Epithelial cell of proximal tubule (primary cell): ENCODE data around the gene MTCH2. TPM values are rescaled to one million over a fixed set of nuclear protein-coding genes. Genes with fewer than 3 reads are reported as not detected.
A peak's percentile ranks its signal among the peaks of the same experiment; 100 is the strongest.

ENCODE experiments used
- DNase-seq: peaks from one replicate; pipeline ENCODE4 v3.0.0-alpha.2; 2011; ENCODE audit warnings: low read depth
- H3K4me3 ChIP-seq: 2 replicates; pipeline ENCODE4 v1.5.1; 2011; ENCODE audit warnings: low read depth, mild to moderate bottlenecking, low read length
- CTCF ChIP-seq: conservative IDR thresholded peaks from 2 replicates; pipeline ENCODE4 v1.5.1; 2012; ENCODE audit warnings: low read depth, mild to moderate bottlenecking, low read length
- total RNA-seq: library from RNA; depleted of rRNA; stranded (reverse); fragments of >200 nt; gene quantifications from 2 replicates; pipeline ENCODE4 v1.2.3, GENCODE V29; 2015

Gene MTCH2
- total RNA-seq, 1 donor from 2014 or later, result 160 TPM

- no peak overlapping the region for H3K4me3 ChIP-seq
- no peak for TF ChIP-seq CTCF
- DNase-seq, result no peak
These were observed 10.9 kb downstream of the MTCH2 start for GRCh38 chr11:47631473-47631872.

GRCh38 chr11:47628026-47628425 is 14.3 kb downstream of the MTCH2 start:
- TF ChIP-seq CTCF, result no peak
- H3K4me3 ChIP-seq, result no peak overlapping the region
- no peak for DNase-seq

- DNase-seq, result no peak
- no peak for TF ChIP-seq CTCF
These were observed 16.1 kb downstream of the MTCH2 start for GRCh38 chr11:47626234-47626633.

GRCh38 chr11:47620836-47621378 is 21.5 kb downstream of the MTCH2 start:
- TF ChIP-seq CTCF, result no peak
- DNase-seq, result no peak
- no peak overlapping the region for H3K4me3 ChIP-seq

More at GRCh38 chr11:47626234-47626633, 16.1 kb downstream of the MTCH2 start:
- H3K4me3 ChIP-seq, result no peak overlapping the region

- no peak for TF ChIP-seq CTCF
- DNase-seq, result no peak
- H3K4me3 ChIP-seq, result no peak overlapping the region
These were observed 24.9 kb downstream of the MTCH2 start for GRCh38 chr11:47617417-47617809.

GRCh38 chr11:47616726-47617416 is 25.5 kb downstream of the MTCH2 start:
- no peak overlapping the region for H3K4me3 ChIP-seq
- TF ChIP-seq CTCF, result peak; percentile 75
- no peak for DNase-seq

- DNase-seq, result no peak
- H3K4me3 ChIP-seq, result no peak overlapping the region
- no peak for TF ChIP-seq CTCF
These were observed 27.1 kb downstream of the MTCH2 start for GRCh38 chr11:47615249-47615648.
